Measurements from ENCODE around the gene RIMBP3C. TPM values are rescaled to one million over a fixed set of nuclear protein-coding genes. Genes with fewer than 3 reads are reported as not detected.
"Not testable (repeated sequence)": the region's sequence is repeated elsewhere in the genome, so short reads cannot be mapped to it uniquely, and the experiment has no call there.

RIMBP3C gene
- total RNA-seq, 1 experiment from 2014 or later: 0.17 TPM

- not testable (repeated sequence) for DNase-seq (ENCODE audit: low read depth)
These were observed 24.4 kb downstream of the RIMBP3C start for GRCh38 chr22:21526705-21527500.

- DNase-seq (ENCODE audit: low read depth): not testable (repeated sequence)
These were observed 34.1 kb downstream of the RIMBP3C start for GRCh38 chr22:21516970-21517764.

- not testable (repeated sequence) for DNase-seq (ENCODE audit: low read depth)
These were observed 34.7 kb downstream of the RIMBP3C start for GRCh38 chr22:21516522-21516921.

GRCh38 chr22:21515234-21515633 is 36.0 kb downstream of the RIMBP3C start:
- DNase-seq (ENCODE audit: low read depth): not testable (repeated sequence)

GRCh38 chr22:21514117-21514516 is 37.1 kb downstream of the RIMBP3C start:
- not testable (repeated sequence) for DNase-seq (ENCODE audit: low read depth)

GRCh38 chr22:21512022-21512421 is 39.2 kb downstream of the RIMBP3C start:
- DNase-seq (ENCODE audit: low read depth): not testable (repeated sequence)

GRCh38 chr22:21510397-21510796 is 40.9 kb downstream of the RIMBP3C start:
- not testable (repeated sequence) for DNase-seq (ENCODE audit: low read depth)

GRCh38 chr22:21499623-21500506 is 51.4 kb downstream of the RIMBP3C start:
- DNase-seq (ENCODE audit: low read depth): not testable (repeated sequence)

- not testable (repeated sequence) for DNase-seq (ENCODE audit: low read depth)
These were observed 52.8 kb downstream of the RIMBP3C start for GRCh38 chr22:21498489-21498888.

- DNase-seq (ENCODE audit: low read depth): not testable (repeated sequence)
These were observed 53.3 kb downstream of the RIMBP3C start for GRCh38 chr22:21497984-21498383.

Other genes with a start within 250 kb of the RIMBP3C start
- gene RIMBP3B, start 167.7 kb downstream of the RIMBP3C start, total RNA-seq (2014; rRNA removed; shearing (Covaris generic)): 0.02 and 0.57 TPM in 2 replicates
- gene HIC2, start 134.1 kb downstream of the RIMBP3C start, total RNA-seq (2014; rRNA removed; shearing (Covaris generic)): 0.42 and 0.69 TPM in 2 replicates
- not detected in 2 replicates for gene TMEM191C, start 84.1 kb downstream of the RIMBP3C start, total RNA-seq (2014; rRNA removed; shearing (Covaris generic))
- 86.0 and 94.3 TPM in 2 replicates for gene UBE2L3, start 16.3 kb upstream of the RIMBP3C start, total RNA-seq (2014; rRNA removed; shearing (Covaris generic))
- 28.4 and 57.4 TPM in 2 replicates for gene YDJC, start 78.6 kb upstream of the RIMBP3C start, total RNA-seq (2014; rRNA removed; shearing (Covaris generic))
- gene CCDC116, start 81.3 kb upstream of the RIMBP3C start, total RNA-seq (2014; rRNA removed; shearing (Covaris generic)): 0.05 TPM in 2 replicates
- gene SDF2L1, start 90.8 kb upstream of the RIMBP3C start, total RNA-seq (2014; rRNA removed; shearing (Covaris generic)): 44.7 and 45.0 TPM in 2 replicates
- 18.9 and 26.0 TPM in 2 replicates for gene PPIL2, start 114.6 kb upstream of the RIMBP3C start, total RNA-seq (2014; rRNA removed; shearing (Covaris generic))
- 1.2 and 2.4 TPM in 2 replicates for gene YPEL1, start 184.3 kb upstream of the RIMBP3C start, total RNA-seq (2014; rRNA removed; shearing (Covaris generic))

Measured in M059J (cell line).